GM21737 (cell line): Measurements from ENCODE around the gene MCTP1.
"Not testable (repeated sequence)": the region's sequence is repeated elsewhere in the genome, so short reads cannot be mapped to it uniquely, and the experiment has no call there.

ENCODE experiments used
- ATAC-seq: cut with Tn5 transposase; IDR thresholded peaks from one replicate; pipeline ENCODE4 v1.9.1; 2021; ENCODE audit warnings: mild to moderate bottlenecking, moderate library complexity; ENCODE audit not compliant: unreplicated experiment

The MCTP1 gene

DNA sequence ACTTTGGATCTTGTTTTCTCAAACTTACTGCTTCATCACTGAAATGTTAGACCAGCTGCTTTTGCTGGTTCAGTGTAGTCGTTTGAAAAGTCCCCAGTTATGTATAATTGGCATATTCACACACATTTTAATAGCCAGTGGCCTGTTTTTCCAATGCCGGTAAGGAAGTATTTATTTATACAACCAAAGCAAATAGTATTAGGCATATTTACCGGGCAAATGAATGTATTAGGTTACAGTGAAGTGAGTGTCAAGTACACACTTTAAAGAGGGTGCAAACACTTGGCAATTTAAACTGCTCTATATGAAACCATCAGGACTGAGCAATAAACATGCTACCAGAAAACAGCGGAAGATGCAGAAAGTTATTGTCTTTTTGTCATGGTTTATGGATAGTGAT, 242.9 kb downstream of the MCTP1 start:
- no peak for ATAC-seq

DNA sequence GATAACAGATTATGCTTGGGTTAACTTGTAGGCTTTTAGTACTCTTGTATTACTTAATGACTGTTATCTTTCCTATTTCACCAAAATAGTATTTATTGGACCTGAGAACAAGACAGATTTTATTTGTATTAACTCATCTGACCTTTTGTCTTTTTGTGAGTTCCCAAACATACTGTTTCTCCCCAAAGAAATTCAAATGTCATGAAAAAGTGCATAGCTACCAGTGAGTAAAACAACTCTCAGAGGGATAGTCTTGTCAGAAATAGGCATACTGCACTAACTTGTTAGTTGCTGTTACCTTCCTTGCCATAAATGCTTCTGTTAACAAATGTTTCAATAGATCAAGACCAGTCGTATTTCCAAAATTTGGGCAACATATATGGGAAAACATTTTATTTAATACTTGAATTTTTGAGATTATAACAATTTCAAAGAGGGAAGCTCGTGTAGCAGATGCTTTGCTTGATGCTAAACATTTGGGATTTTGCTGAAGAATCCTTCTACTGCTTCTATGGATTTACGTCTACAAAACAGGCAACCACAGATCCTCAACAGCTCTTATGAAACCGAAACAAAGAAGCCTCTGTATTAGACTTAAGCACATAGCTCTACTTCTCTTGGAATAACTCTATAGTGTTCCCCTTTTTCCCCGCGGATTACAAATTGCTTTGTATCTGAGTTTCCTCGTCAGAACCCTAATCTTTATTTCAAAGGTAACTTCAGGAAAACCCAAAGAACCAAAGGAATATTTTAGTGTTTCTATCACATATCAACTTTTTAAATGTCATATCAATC, 248.8 kb downstream of the MCTP1 start:
- ATAC-seq, result no peak

DNA sequence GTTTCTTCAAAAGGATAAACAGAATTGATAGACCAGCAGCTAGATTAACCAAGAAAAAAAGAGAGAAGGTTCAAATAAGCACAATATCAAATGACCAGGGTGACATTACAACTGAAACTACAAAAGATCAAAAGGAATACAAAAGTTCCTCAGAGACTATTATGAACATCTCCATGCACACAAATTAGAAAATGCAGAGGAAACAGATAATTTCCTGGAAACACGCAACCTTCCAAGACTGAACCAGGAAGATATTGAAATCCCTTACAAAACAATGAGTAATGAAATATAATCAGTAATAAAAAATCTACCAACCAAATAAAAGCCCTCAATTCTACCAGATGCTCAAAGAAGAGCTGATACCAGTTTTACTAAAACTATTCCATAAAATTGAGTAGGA, 252.1 kb downstream of the MCTP1 start:
- ATAC-seq, result no peak

DNA sequence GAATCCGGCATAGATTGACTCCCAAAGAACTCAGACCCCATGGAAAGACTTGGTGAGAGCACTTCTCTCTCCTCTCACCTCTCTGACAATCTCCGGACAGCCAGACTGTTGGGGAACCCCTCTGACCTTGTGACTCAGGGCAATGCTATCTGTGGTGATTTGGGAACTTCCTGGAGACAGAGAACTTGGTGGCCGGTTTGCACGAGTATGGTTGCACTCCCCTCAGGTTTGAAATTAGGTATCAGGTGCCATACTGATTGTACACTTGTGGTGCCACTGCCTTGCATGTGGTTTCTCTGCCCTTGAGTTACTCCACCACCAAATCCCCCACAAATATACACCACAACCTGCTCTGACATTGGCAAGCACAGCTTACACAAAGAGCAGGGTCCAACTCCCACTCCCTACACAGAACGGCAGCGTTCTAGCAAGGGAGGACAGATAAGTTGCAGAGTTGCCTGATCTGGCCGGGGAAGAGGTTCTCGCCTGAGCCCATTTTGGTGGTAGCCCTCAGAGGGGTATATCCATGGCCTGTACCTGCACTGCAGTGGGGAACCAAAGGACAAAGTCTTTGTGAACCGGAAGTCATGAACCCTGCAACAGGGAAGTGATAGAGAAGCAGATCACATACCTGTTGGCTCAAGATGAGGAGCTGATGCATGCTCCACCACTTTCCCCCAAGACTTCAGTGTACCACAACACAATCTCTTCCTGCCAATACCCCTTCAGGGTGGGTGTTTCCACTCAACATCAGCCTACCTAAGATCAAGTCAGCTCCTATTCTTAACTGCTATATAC, 255.1 kb downstream of the MCTP1 start:
- no peak for ATAC-seq

DNA sequence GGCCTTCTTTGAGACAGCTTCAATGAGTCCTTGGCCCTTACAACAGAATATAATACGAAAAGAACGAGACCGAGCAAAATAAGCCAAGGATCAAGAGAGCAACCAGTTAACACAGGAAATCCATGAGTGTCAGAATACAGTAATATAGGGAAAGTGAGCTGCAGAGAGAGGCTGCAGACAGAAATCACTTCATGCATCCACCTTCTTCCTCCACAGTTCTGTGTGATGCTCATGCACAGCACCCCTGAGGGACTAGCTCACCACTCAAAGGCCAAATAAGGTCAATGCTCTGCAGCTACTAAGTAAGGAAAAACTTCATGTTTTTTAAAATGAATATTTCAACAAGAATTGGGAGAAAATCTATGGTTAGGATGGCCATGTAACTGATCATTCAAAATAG, 257.1 kb downstream of the MCTP1 start:
- peak; percentile 31 for ATAC-seq

DNA sequence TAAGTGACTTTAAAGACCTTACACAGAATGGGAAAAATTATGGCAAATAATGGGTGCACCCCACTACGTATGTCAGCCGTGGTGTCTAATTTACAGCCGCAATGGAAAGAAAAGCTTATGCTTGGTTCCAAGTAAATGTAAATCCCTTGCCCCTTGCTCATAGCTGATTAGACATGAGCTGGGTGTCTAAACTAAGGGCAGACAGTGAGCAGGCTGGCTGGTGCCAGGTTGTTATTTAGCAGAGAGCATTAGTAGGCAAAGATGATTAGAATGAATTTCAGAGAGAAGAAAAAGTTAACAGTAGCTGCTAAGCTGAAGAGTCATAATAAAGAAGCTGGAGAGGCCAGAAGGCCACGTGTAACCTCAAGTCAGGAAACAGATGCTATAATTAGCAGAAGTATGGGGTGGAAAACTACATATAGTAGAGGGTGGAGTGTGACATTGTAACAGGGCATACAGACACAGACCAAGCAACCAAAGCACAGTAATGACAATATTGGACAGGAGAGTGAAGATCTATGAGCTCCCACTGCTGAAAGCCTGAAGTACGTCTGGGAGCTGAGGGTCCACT, 257.7 kb downstream of the MCTP1 start:
- peak; percentile 43 for ATAC-seq

DNA sequence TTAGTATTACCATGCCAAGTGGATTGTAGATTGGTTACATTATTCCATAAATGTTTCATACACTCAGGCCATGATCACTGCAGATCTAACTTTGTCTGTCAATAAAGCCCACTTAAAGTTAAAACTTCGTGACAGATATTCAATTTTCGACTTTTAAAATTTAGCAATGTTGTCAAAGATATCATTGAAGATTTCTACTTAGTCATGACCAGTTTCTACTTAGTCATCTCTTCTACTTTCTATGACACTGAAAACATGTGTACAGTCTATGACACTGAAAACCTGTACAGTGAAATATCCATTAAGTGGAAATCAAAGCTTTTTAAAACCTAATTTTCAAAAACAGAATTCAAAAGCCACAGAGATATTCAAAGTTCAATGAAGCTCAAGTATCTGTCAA, 258.2 kb downstream of the MCTP1 start:
- no peak for ATAC-seq

DNA sequence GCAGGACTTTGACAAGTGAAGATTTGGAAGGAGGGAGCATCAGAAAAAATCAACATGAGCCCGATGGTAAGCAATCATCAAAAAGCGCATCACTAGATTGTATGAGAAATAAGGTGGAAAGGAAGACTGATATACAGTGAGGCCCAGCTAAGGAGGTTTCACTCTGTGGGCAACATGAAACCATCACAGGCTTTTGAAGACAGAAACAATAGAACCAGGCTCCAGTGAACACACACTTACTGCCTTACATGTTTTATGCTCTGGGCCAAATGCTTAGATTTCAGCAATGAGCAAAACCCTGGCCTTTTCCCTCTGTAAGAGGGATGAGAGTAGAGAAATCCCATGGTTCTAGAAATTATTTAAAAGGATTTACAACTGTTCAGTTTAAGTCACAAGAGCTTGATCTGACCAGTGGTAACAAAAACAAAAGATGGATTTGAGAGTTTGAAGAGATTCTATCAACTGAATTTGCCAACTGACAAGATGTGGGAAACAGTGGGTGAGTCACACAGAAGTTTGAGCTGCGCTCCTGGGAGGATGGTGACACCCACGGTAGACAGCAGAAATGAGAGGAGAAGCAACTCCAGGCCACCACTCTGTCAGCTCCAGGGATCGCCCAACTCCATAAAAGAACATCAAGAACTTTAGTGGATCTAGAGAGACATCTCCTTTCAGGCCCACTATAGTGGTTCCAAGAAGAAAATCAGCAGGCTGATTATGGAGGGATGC, 261.8 kb downstream of the MCTP1 start:
- ATAC-seq, result peak; percentile 66

DNA sequence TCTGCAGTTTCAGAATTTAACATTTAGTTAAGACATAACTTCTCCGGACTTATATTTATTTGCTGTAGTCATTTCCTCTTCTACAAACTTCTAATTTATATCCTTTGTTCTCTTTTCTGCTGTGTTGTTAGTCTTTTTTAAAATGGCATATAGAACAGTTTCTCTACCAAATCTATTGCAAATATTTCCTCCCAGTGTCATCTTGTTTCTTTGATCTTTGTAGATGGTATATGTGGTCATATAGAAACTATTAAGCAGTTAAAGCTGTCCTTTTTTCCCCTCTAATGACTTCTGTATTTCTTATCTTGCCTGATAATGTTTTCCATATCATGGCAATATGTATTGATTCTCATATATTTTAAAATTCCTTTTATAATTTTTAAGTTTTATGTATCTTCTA, 264.5 kb downstream of the MCTP1 start:
- ATAC-seq, result no peak

DNA sequence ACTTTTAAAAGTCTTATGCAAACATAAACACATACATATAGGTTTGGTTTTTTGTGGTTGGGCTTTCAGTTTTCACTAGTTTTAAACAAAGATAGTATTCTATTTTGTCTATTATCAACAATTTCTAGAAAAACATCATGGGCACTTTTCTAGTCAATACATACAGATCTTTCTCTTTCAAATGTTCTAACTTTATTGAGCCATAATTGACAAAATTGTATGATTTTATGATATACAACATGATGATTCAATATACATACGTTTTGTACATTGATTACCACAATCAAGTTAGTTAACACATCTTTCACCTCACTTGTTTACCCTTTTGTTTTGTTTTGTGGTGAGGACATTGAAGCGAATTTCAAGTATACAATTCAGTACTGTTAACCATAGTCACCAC, 265.9 kb downstream of the MCTP1 start:
- no peak for ATAC-seq

DNA sequence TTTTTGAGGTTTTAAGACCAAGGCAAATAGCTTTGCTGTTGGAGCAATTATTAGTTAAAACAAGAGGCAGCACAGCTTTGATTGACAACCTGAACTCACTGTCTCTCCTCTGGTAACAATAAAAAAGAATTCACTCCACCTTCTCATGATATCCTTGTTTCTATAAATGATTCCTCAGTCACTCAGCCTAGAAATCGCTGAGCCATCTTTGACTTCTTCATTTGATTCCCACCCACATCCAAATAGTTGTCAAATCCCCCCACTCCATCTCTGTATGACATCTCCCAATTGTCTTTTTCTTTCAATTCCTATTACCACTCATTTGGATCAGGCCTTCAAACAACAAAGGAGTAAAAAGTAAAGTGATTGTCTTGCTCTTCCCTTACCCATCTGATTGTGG, 266.4 kb downstream of the MCTP1 start:
- ATAC-seq, result no peak

DNA sequence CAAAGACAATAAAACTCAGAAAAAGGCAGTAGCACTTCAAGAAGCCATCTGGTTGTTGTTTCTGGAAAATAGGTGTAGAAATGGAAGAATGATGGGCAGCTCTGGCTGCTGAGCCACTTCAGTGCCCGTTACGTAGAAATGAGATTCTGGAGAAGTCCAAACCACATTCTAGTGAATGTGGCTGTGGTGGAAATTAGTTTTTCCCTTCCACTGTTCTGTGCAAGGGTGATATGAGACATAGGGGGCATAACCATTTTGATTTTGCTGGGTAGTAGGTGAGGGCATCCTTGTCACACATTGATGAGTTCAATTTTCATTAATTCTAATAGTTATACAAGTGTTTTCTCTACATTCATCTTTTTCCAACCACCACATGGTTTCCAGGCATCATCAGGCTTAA, 275.1 kb downstream of the MCTP1 start:
- no peak for ATAC-seq

DNA sequence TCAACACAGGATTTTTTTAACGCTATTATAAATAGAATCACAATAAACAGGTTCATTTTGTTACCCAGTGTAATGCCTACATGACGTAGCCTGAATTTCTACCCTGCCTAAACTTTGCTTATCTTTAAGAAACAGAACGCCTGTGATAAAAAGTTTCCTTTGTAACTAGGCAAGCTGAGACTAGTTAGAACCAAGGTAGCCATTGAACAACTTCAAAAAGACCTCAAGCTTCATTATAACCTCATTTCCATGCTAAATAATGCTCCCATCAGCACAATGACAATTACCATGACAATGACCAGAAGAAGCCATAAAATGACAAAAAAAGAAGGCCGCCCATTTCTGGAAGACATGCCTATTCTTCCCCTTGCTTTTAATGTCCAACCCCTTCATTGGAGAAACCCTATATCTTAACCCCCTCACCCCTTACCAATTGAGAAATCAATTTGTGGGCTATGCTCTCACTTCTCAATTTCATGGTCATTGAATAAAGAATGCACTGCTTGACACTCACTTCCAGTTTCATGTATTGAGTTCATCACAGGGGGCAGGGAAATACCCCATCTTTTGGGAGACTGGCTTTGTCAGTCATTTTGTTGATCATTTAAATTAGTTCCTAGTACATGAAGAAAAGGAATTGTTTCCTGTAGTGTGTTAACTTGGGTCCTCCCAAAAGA, 276.8 kb downstream of the MCTP1 start:
- ATAC-seq, result peak; percentile 78

DNA sequence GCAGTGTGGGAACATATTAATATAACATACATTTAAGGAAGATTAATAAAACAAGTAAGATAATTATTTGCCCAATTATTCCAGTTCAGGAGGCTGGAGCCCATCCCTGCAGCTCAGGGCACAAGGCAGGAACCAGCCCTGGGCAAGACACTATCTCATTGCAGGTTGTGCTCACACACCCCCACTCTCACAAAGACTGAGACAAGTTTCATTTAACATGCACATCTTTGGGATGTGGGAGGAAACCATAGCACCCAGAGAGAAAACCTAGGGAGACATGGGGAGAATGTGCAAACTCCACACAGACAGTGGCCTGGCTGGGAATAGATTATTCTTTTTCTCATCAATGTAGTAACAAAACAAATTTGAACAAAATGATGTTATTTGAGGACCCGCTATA, 279.1 kb downstream of the MCTP1 start:
- ATAC-seq, result no peak

DNA sequence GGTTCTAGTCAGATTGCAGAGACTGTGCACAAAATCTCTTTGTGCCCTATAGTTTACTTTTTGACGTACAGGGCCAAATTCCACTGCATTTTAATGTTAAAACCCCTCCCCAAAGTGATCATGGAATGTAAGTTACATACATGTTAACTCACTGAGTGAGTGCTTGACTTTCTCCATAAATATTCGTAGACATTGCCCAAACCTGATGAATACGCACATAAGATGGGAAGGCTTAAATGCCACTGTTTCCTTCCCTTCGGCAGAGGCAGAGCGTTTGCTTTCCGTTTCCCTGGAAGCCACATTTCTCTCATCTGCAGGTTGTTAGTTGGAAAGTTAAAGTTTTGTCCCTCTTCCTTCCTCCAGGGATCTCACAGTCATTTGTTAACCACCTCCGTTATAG, 286.2 kb downstream of the MCTP1 start:
- ATAC-seq, result no peak

DNA sequence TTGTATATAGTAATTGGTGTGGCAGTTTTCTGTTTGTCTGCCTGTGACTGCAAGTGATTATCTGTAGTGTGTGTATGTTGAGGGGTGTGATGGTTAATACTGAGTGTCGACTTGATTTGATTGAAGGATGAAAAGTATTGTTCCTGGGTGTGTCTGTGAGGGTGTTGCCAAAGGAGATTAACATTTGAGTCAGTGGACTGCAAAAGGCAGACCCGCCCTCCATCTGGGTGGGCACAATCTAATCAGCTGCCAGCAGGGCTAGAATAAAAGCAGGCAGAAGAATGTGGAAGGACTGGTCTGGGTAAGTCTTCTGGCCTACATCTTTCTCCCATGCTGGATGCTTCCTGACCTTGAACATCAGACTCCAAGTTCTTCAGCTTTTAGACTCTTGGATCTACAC, 290.4 kb downstream of the MCTP1 start:
- not testable (repeated sequence) for ATAC-seq

DNA sequence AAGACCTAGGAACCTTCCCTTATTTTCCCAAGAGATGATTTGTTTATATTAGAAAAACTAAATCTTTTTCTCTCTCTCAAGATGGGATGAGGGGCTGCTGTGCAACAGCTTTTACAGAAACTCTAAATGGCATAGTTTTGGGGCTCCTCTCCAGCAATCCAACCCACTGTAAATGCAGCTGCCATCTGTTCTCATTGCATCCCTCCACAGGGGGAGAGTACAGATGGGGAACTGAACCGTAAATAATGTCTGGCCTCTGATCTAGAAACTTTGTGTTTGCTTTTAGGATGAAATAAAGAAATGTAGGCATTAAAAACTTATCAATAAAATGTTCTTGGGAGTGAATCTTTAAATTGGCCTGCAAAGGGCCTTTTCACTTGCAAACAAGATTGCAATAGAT, 291.4 kb downstream of the MCTP1 start:
- ATAC-seq, result no peak

DNA sequence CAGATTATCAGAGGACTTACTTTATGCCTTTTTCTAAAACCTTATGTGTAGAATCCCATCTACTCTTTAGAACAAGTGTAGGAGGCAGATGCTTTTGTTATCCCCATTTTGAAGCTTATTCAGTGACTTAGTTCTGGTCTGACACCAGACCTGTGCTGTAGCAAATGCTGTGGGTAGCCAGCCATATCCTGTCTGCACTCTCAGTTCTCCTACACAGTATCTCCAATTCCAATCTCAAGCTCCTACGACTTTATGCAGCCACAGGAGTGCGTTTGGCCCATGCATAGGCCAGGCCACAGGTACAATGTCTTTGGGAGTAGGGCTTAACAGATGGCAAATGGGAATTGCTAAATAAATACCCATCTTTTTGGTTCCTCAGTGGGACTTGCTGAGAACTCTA, 292.6 kb downstream of the MCTP1 start:
- no peak for ATAC-seq

DNA sequence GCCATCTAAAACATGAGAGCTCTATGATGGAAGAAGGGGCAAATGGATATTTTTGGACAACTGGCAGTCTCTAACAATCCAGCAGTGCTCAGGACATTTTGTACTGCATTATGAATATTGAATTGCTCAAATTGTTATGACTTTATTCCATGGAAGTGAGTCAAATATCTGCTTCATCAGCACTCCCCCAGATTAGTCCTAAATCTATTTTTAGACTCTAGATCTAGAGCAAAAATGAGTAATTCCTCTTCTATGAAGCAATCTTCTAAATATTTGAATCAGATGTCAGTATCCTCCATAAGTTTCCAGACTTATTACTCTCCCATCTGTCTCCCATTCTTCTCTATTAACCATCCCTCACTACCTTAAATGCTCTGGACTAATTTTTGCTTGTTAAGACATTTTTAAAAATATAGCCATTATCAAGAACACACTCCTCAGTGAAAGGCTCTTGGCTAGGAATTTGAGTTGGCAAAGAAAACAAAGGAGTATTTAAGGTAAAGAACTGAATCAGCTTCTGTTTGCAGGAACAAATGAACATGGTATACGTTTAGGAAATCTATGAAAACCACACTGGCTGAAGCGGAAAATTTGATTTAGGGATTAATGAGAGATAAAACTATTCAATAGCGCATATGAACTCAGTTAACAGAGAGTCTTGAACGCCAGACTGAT, 300.9 kb downstream of the MCTP1 start:
- no peak for ATAC-seq

DNA sequence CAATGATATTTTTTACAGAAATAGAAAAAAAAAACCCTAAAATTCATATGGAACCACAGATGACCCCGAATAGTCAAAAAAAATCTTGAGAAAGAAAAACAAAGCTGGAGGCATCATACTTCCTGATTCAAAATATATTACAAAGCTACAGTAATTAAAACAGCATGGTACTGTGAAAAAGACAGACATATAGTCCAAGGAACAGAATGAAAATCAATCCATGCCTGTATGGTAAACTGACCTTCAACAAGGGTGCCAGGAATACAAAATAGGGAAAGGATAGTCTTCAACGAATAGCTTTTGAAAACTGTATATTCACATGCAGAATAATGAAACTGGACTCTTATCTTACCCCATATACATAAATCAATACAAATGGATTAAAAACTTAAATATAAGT, 307.5 kb downstream of the MCTP1 start:
- ATAC-seq, result no peak
